Fibroblast of the aortic adventitia (primary cell): ENCODE data around the gene CBX5. TPM values are rescaled to one million over a fixed set of nuclear protein-coding genes. Genes with fewer than 3 reads are reported as not detected.
"Not testable (repeated sequence)": the region's sequence is repeated elsewhere in the genome, so short reads cannot be mapped to it uniquely, and the experiment has no call there.

Experiments
- DNase-seq: peaks from one replicate; pipeline ENCODE4 v3.0.0-alpha.2; 2010; ENCODE audit warnings: low read depth
- H3K4me3 ChIP-seq: 2 replicates; pipeline ENCODE4 v1.5.1; 2011; ENCODE audit warnings: low read depth, mild to moderate bottlenecking, control low read depth, low read length, moderate library complexity
- CTCF ChIP-seq: IDR thresholded peaks from 2 replicates; pipeline ENCODE4 v1.5.1; 2011; ENCODE audit warnings: mild to moderate bottlenecking, low read length, control low read depth, inconsistent platforms; ENCODE audit not compliant: insufficient read depth
- total RNA-seq: library from RNA; depleted of rRNA; stranded (reverse); fragments of >200 nt; gene quantifications from 2 replicates; pipeline ENCODE4 v1.2.3, GENCODE V29; 2012; ENCODE audit warnings: low replicate concordance

The CBX5 gene
- 38.3 and 114 TPM in 2 replicates for total RNA-seq

GRCh38 chr12:54279632-54280467 lies at the start of gene CBX5:
TSS of gene CBX5 (minus strand) at chr12:54280122. CDS start at chr12:54257650, 22,472 bp downstream.
- peak within 1 kb of the TSS; percentile 94 for H3K4me3 ChIP-seq
- DNase-seq, result peak; percentile 100
- no peak for TF ChIP-seq CTCF

- TF ChIP-seq CTCF, result no peak
- no peak overlapping the region for H3K4me3 ChIP-seq
- DNase-seq, result no peak
Measured at GRCh38 chr12:54328595-54329337, 48.8 kb upstream of the CBX5 start.

- peak overlapping the region; percentile 93 for H3K4me3 ChIP-seq
- not testable (repeated sequence) for DNase-seq
Measured at GRCh38 chr12:54325442-54326109, 45.7 kb upstream of the CBX5 start.

- DNase-seq, result peak; percentile 100
- H3K4me3 ChIP-seq, result peak within 1 kb of the TSS; percentile 93
- TF ChIP-seq CTCF, result peak; percentile 79
Measured at GRCh38 chr12:54324617-54325441, 44.9 kb upstream of the CBX5 start, which contains the start of gene COPZ1. TSS of gene COPZ1 (plus strand) at chr12:54325131. CDS start at chr12:54325164, 33 bp downstream.

GRCh38 chr12:54321363-54321762 lies 41.4 kb upstream of the CBX5 start:
- no peak for TF ChIP-seq CTCF
- H3K4me3 ChIP-seq, result no peak overlapping the region
- DNase-seq, result no peak

GRCh38 chr12:54312309-54312708 lies 32.4 kb upstream of the CBX5 start:
- not testable (repeated sequence) for DNase-seq, H3K4me3 ChIP-seq

GRCh38 chr12:54311051-54311450 lies 31.1 kb upstream of the CBX5 start:
- TF ChIP-seq CTCF, result no peak
- no peak for DNase-seq
- H3K4me3 ChIP-seq, result no peak overlapping the region
